Gastroesophageal sphincter (tissue), 4 donors: ENCODE measurements around the gene LMO2. TPM values are rescaled to one million over a fixed set of nuclear protein-coding genes. Genes with fewer than 3 reads are reported as not detected.

Source experiments
- ATAC-seq: fragments of 150-250 bp; one replicate; pipeline ENCODE4 v1.9.1; 2016; ENCODE audit warnings: mild to moderate bottlenecking, moderate library complexity
- H3K27ac ChIP-seq, 4 donors: fragments of 200-600 bp; sonication (generic) in 3 of 4; 1 replicate in 3 of 4; 2 replicates in 1 of 4; pipeline ENCODE4 v1.5.1; 2016 to 2019
- H3K27me3 ChIP-seq: fragments of 200-600 bp; sonication (generic); one replicate; pipeline ENCODE4 v1.5.1; 2019
- H3K36me3 ChIP-seq, 2 donors: fragments of 200-600 bp; sonication (generic); one replicate each; pipeline ENCODE4 v1.5.1; 2019; ENCODE audit warnings: control low read depth in 1 of 2
- H3K4me1 ChIP-seq, 3 donors: fragments of 200-600 bp; sonication (generic); 1 replicate in 2 of 3; 2 replicates in 1 of 3; pipeline ENCODE4 v1.5.1; 2016 to 2019; ENCODE audit warnings: control low read depth in 2 of 3
- H3K4me3 ChIP-seq, 2 donors: fragments of 200-600 bp; sonication (generic); one replicate each; pipeline ENCODE4 v1.5.1; 2019; ENCODE audit warnings: mild to moderate bottlenecking in 1 of 2, moderate library complexity in 1 of 2
- H3K9me3 ChIP-seq, 3 donors: fragments of 200-600 bp; sonication (generic); one replicate each; pipeline ENCODE4 v1.5.1; 2017 to 2019; ENCODE audit warnings: control low read depth in 2 of 3
- CTCF ChIP-seq, 4 experiments: fragments of 200-600 bp in 2 of 4; fragments of 450-650 bp in 2 of 4; sonication (generic) in 1 of 4; IDR thresholded peaks; one replicate each; pipeline ENCODE4 v1.5.1; 2017 to 2019; ENCODE audit warnings: antibody characterized with exemption in 4 of 4, mild to moderate bottlenecking in 2 of 4, moderate library complexity in 2 of 4
- EP300 ChIP-seq: sonication (generic); formaldehyde crosslinking; IDR thresholded peaks from one replicate; pipeline ENCODE4 v1.6.1; 2017; ENCODE audit warnings: antibody characterized with exemption, mild to moderate bottlenecking
- POLR2A ChIP-seq, 2 donors: fragments of 450-650 bp; IDR thresholded peaks; one replicate each; pipeline ENCODE4 v1.6.1; 2017; ENCODE audit warnings: antibody characterized with exemption in 2 of 2, mild to moderate bottlenecking in 2 of 2, moderate library complexity in 1 of 2
- POLR2AphosphoS5 ChIP-seq: sonication (generic); formaldehyde crosslinking; IDR thresholded peaks from one replicate; pipeline ENCODE4 v1.6.1; 2017; ENCODE audit warnings: antibody characterized with exemption
- WGBS, 2 donors: methylation state at CpG; one replicate each; pipeline ENCODE4 v1.1.5; 2018; ENCODE audit warnings: low coverage in 1 of 2; 5-methylcytosine and 5-hydroxymethylcytosine counted together
- total RNA-seq, 4 donors: library from RNA; depleted of rRNA; stranded (reverse); fragments of >200 nt; gene quantifications; one replicate each; pipeline ENCODE4 v1.1.0, GENCODE V29; 2016

The LMO2 gene
- total RNA-seq, 4 donors from 2014 or later = 7.0 to 24.2 (median 14.8) TPM

- Histone ChIP-seq H3K27me3 (peaks cover 24% of the 10 kb centered on the region), H3K4me1 (no peaks in the 10 kb centered on the region), H3K4me3 (no peak overlapping the region), H3K36me3 (no peaks in the 10 kb centered on the region), H3K9me3 (no peaks in the 10 kb centered on the region), H3K27ac (no peak overlapping the region)
- ATAC-seq = no peak
- WGBS, 2 donors = 85 to 94% methylated on average over 2 to 3 of the region's 3 CpGs
- TF ChIP-seq EP300 (no peak), POLR2A (IDR thresholded peaks at IDR 0.05) (no peak), POLR2AphosphoS5 (no peak), CTCF (IDR thresholded peaks at IDR 0.05) (no peak)
These were observed 2.0 kb downstream of the LMO2 start for GRCh38 chr11:33889821-33890378.

GRCh38 chr11:33889296-33889695 is 2.6 kb downstream of the LMO2 start:
- WGBS, 2 donors = 82 to 88% methylated on average over 2 of the region's 6 CpGs
- ATAC-seq = no peak

GRCh38 chr11:33887886-33888285 is 4.0 kb downstream of the LMO2 start:
- WGBS, 2 donors = 80 to 87% methylated on average over 4 to 5 of the region's 5 CpGs
- TF ChIP-seq CTCF (IDR thresholded peaks at IDR 0.05) = no peak
- no peak for TF ChIP-seq POLR2A (IDR thresholded peaks at IDR 0.05)

More at GRCh38 chr11:33889296-33889695, 2.6 kb downstream of the LMO2 start:
- no peak overlapping the region for H3K27ac ChIP-seq
- H3K27me3 ChIP-seq = peaks cover 29% of the 10 kb centered on the region
- H3K4me1 ChIP-seq = no peaks in the 10 kb centered on the region
- no peaks in the 10 kb centered on the region for H3K9me3 ChIP-seq
- H3K4me3 ChIP-seq = no peak overlapping the region
- no peak for TF ChIP-seq EP300
- H3K36me3 ChIP-seq = no peaks in the 10 kb centered on the region

GRCh38 chr11:33885338-33886005 is 6.4 kb downstream of the LMO2 start:
- 70 to 90% methylated on average over 2 to 3 of the region's 3 CpGs for WGBS, 2 donors
- no peaks in the 10 kb centered on the region for H3K4me1 ChIP-seq
- no peak overlapping the region for H3K27ac ChIP-seq
- no peaks in the 10 kb centered on the region for H3K9me3 ChIP-seq
- H3K4me3 ChIP-seq = no peak overlapping the region
- no peak for TF ChIP-seq EP300
- TF ChIP-seq POLR2AphosphoS5 = no peak
- TF ChIP-seq POLR2A (IDR thresholded peaks at IDR 0.05) = no peak
- no peak for TF ChIP-seq CTCF (IDR thresholded peaks at IDR 0.05)
- ATAC-seq = no peak
- H3K36me3 ChIP-seq = no peaks in the 10 kb centered on the region
- H3K27me3 ChIP-seq = peaks cover 30% of the 10 kb centered on the region

More at GRCh38 chr11:33887886-33888285, 4.0 kb downstream of the LMO2 start:
- peaks cover 30% of the 10 kb centered on the region for H3K27me3 ChIP-seq
- H3K4me1 ChIP-seq = no peaks in the 10 kb centered on the region
- no peaks in the 10 kb centered on the region for H3K36me3 ChIP-seq
- H3K4me3 ChIP-seq = no peak overlapping the region
- ATAC-seq = no peak
- H3K9me3 ChIP-seq = no peaks in the 10 kb centered on the region
- H3K27ac ChIP-seq = no peak overlapping the region

- Histone ChIP-seq H3K4me3 (no peak overlapping the region), H3K27me3 (peaks cover 30% of the 10 kb centered on the region), H3K4me1 (no peaks in the 10 kb centered on the region), H3K9me3 (no peaks in the 10 kb centered on the region), H3K36me3 (no peaks in the 10 kb centered on the region), H3K27ac (no peak overlapping the region)
- ATAC-seq = no peak
- WGBS, 2 donors = 63 to 90% methylated on average over 2 to 3 of the region's 3 CpGs
- TF ChIP-seq POLR2A (IDR thresholded peaks at IDR 0.05) (no peak), EP300 (no peak), CTCF (IDR thresholded peaks at IDR 0.05) (no peak), POLR2AphosphoS5 (no peak)
These were observed 7.3 kb downstream of the LMO2 start for GRCh38 chr11:33884601-33885000.
